Right lobe of liver (tissue), 6 donors: ENCODE results near the gene ARMC9. TPM values are rescaled to one million over a fixed set of nuclear protein-coding genes. Genes with fewer than 3 reads are reported as not detected.

ENCODE experiments used
- ATAC-seq, 4 donors: fragments of 200-7000 bp; cut with Tn5 transposase; one replicate each; pipeline ENCODE4 v1.9.1; 2020; ENCODE audit warnings: mild to moderate bottlenecking in 4 of 4, moderate library complexity in 4 of 4
- DNase-seq, 3 donors: peaks; one replicate each; pipeline ENCODE4 v3.0.0-alpha.2; 2020
- H3K27ac ChIP-seq, 3 donors: fragments of 200-600 bp; one replicate each; pipeline ENCODE4 v1.8.0; 2022
- H3K27me3 ChIP-seq, 2 donors: fragments of 200-600 bp; one replicate each; pipeline ENCODE4 v1.8.0; 2022
- H3K36me3 ChIP-seq, 4 donors: fragments of 200-600 bp; sonication (generic) in 1 of 4; one replicate each; pipeline versions ENCODE4 v1.5.1 to v1.8.0; 2017 to 2022; ENCODE audit warnings: control low read depth in 1 of 4
- H3K4me1 ChIP-seq, 4 donors: fragments of 200-600 bp; sonication (generic) in 1 of 4; one replicate each; pipeline versions ENCODE4 v1.5.1 to v1.8.0; 2017 to 2022; ENCODE audit warnings: control low read depth in 1 of 4
- H3K4me3 ChIP-seq, 3 donors: fragments of 200-600 bp; one replicate each; pipeline ENCODE4 v1.8.0; 2022
- H3K9me3 ChIP-seq, 4 donors: fragments of 200-600 bp; sonication (generic) in 1 of 4; one replicate each; pipeline versions ENCODE4 v1.5.1 to v1.8.0; 2017 to 2022; ENCODE audit warnings: control low read depth in 1 of 4
- CTCF ChIP-seq, 4 donors: fragments of 200-600 bp in 3 of 4; fragments of 450-650 bp in 1 of 4; IDR thresholded peaks; one replicate each; pipeline versions ENCODE4 v1.5.1 to v1.8.0; 2016 to 2022; ENCODE audit warnings: antibody characterized with exemption in 4 of 4, mild to moderate bottlenecking in 2 of 4
- POLR2A ChIP-seq: fragments of 450-650 bp; IDR thresholded peaks from one replicate; pipeline ENCODE4 v1.6.1; 2017; ENCODE audit warnings: antibody characterized with exemption, mild to moderate bottlenecking
- WGBS: methylation state at CpG from one replicate; pipeline ENCODE4 v1.1.6; 2018; ENCODE audit warnings: low coverage, low lambda C conversion rate; ENCODE audit not compliant: insufficient coverage; ENCODE audit errors: missing lambda C conversion rate; 5-methylcytosine and 5-hydroxymethylcytosine counted together
- intact Hi-C, 2 donors: fragments of 100-400 bp; cut with DNase I; formaldehyde crosslinking; loops; one replicate each; pipeline versions ENCODE4 v1.11.2 to v1.14.1; 2022
- total RNA-seq, 6 experiments: library from RNA; depleted of rRNA in 2 of 6; stranded (reverse); fragments of >200 nt in 2 of 6; fragmentation: NEBNext Ultra II Directional in 3 of 6; extraction: Animal tissue kit (Norgen Biotek cat#: 25700) in 3 of 6; gene quantifications; one replicate each; pipeline versions ENCODE4 v1.1.0 to v1.2.4, GENCODE V29; 2016 to 2023
- donor health status: DM: no; HTN: yes; CAD: no.
- donor health status: DM: no; HTN: no; CAD: no.
- donor health status: DM: no; HTN: no; CAD: no.
- donor health status: DM: no; HTN: yes; CAD: no.
- donor health status: DM: no; HTN: yes; CAD: no.

ARMC9 gene
- total RNA-seq, 6 experiments from 2014 or later = 1.5 to 7.7 (median 2.4) TPM

DNA sequence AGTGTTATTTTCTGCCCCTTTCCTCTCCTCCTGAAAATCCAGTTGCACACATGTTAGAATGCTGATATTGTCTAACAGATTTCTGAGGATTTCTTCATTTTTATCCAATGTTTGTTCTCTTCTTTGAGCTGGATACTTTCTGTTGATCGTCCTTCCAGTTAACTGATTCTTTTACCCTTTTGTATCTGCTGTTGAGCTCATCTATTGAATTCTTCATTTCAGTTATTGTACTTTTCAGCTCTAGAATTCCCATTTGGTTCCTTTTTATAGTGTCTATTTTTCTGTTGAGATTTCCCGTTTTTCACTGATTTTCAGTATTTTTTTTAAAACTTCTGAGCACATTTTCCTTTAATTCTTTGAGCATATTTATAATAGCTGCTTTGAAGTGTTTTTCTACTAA lies 119.1 kb downstream of the ARMC9 start:
- 85% methylated on average over 2 of the region's 2 CpGs for WGBS

DNA sequence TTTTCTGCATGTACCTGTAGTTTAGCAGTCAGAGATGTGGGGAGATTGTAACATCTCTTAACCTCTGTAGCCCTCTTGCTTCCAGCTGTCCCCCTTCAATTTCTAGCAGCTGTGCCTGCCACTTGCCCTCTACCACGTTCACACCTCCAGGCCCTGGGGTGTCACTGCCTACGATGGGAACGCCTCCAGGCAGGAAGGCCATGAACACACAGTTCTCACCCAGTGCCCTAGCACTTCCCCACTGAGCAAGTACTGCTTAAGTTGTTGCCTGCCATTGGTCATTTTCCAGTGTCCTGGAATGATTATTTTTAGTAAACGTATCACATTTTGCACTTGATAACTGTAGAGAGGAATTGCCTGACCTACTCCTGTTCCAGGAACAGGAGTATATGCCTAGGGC lies 120.0 kb downstream of the ARMC9 start:
- no peak for DNase-seq
- Histone ChIP-seq H3K27ac (no peak overlapping the region), H3K9me3 (peaks cover 0 to 6% (median 0%) of the 10 kb centered on the region in 4 donors), H3K36me3 (no peaks in the 10 kb centered on the region), H3K4me3 (no peak overlapping the region), H3K27me3 (no peaks in the 10 kb centered on the region), H3K4me1 (no peaks in the 10 kb centered on the region)
- intact Hi-C loops = no loop called here
- WGBS = 76% methylated on average over 4 of the region's 4 CpGs
- TF ChIP-seq POLR2A (no peak), CTCF (IDR thresholded peaks at IDR 0.05) (no peak)
- ATAC-seq = no peak

More for the DNA sequence above, 119.1 kb downstream of the ARMC9 start:
- H3K27me3 ChIP-seq = no peaks in the 10 kb centered on the region
- H3K27ac ChIP-seq = no peak overlapping the region
- intact Hi-C loops = no loop called here
- H3K4me3 ChIP-seq = no peak overlapping the region
- H3K9me3 ChIP-seq = peaks cover 0 to 6% (median 0%) of the 10 kb centered on the region in 4 donors
- no peak for DNase-seq
- TF ChIP-seq CTCF (IDR thresholded peaks at IDR 0.05) (no peak), POLR2A (no peak)
- no peaks in the 10 kb centered on the region for H3K36me3 ChIP-seq
- no peaks in the 10 kb centered on the region for H3K4me1 ChIP-seq
- ATAC-seq = no peak

GRCh38 chr2:231318954-231319353 lies 120.5 kb downstream of the ARMC9 start:
- Histone ChIP-seq H3K4me3 (no peak overlapping the region), H3K36me3 (no peaks in the 10 kb centered on the region), H3K9me3 (peaks cover 0 to 6% (median 0%) of the 10 kb centered on the region in 4 donors), H3K4me1 (no peaks in the 10 kb centered on the region), H3K27me3 (no peaks in the 10 kb centered on the region), H3K27ac (no peak overlapping the region)
- TF ChIP-seq CTCF (IDR thresholded peaks at IDR 0.05) (no peak), POLR2A (no peak)
- WGBS = 90% methylated on average over 2 of the region's 2 CpGs
- ATAC-seq (no peak), DNase-seq (no peak)
- intact Hi-C loops = no loop called here

GRCh38 chr2:231319867-231320266 lies 121.4 kb downstream of the ARMC9 start:
- TF ChIP-seq CTCF (IDR thresholded peaks at IDR 0.05) = no peak
- no peak for TF ChIP-seq POLR2A
- Histone ChIP-seq H3K36me3 (no peaks in the 10 kb centered on the region), H3K9me3 (peaks cover 0 to 6% (median 0%) of the 10 kb centered on the region in 4 donors), H3K4me3 (no peak overlapping the region), H3K4me1 (no peaks in the 10 kb centered on the region), H3K27me3 (no peaks in the 10 kb centered on the region), H3K27ac (no peak overlapping the region)
- intact Hi-C loops = no loop called here
- ATAC-seq (no peak), DNase-seq (no peak)
- WGBS = 43% methylated on average over 1 of the region's 1 CpG

DNA sequence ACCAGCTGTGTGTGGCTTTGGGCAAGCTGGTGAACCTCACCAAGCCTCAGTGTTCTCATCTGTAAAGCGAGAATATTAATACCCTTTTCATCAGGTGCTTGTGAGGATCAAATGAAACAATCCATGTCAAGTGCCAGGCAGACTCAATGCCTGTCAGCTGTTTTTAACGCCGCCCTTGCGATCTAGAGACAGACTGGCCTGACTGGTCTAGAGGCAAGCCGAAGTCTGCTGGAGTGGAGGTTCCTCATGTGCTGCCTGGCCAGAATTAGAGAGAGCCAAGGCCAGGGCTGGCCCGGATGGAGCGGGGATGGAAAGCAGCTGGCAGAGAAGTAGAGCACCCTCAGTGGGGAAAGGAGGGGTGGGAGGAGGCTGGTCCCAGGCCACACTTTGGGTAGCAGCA lies 122.6 kb downstream of the ARMC9 start:
- intact Hi-C loops = no loop called here
- TF ChIP-seq POLR2A = no peak
- TF ChIP-seq CTCF (IDR thresholded peaks at IDR 0.05) = no peak
- Histone ChIP-seq H3K4me3 (no peak overlapping the region), H3K27ac (no peak overlapping the region), H3K9me3 (peaks cover 0 to 6% (median 0%) of the 10 kb centered on the region in 4 donors), H3K27me3 (no peaks in the 10 kb centered on the region), H3K4me1 (no peaks in the 10 kb centered on the region), H3K36me3 (no peaks in the 10 kb centered on the region)
- WGBS = 79% methylated on average over 7 of the region's 7 CpGs
- DNase-seq (no peak), ATAC-seq (peak; percentile 36 to 54 (median 42))
